ENCODE results near the gene RPS28. TPM values are rescaled to one million over a fixed set of nuclear protein-coding genes. Genes with fewer than 3 reads are reported as not detected.

RPS28 gene
- polyA plus RNA-seq, 1 donor (not counting 4 experiments of a cell fraction or from before 2014, with no cell fraction given) = 960 TPM

DNA sequence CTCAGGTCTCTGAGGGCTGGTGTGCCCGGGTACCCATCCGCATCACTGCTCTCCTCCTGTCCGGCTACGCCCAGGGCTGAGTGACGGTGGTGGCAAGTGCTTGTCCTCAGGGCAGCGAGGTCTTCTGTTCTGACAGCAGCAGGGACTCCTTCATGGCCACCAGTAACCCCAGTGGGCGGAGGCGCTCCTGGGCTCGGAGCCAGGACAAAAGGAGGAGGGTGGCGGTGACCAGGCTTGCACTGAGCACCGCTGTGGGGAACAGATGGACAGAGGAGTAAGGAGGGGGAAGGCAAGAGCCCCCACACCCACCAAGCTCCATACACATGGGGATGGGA is 19.0 kb upstream of the RPS28 start:
- Histone ChIP-seq H3K4me1 (ENCODE audit: control insufficient read depth, extremely low read depth, insufficient read depth, low read length) (peaks cover under 1% of the 10 kb centered on the region), H2AFZ (ENCODE audit: control insufficient read depth, low read length) (no peak overlapping the region), H3K79me2 (ENCODE audit: control insufficient read depth, insufficient read depth, low read length) (no peaks in the 10 kb centered on the region), H3K9me1 (ENCODE audit: control insufficient read depth, extremely low read depth, insufficient read depth, low read length) (no peaks in the 10 kb centered on the region), H3K4me3 (ENCODE audit: control insufficient read depth in 2 of 3, extremely low read depth in 1 of 3, insufficient read depth in 2 of 3, low read depth in 1 of 3, low read length in 3 of 3) (no peak overlapping the region), H3K27ac (ENCODE audit: control insufficient read depth, insufficient read depth, low read length) (no peak overlapping the region), H3K36me3 (ENCODE audit: control insufficient read depth in 2 of 2, extremely low read depth in 1 of 2, insufficient read depth in 2 of 2, low read length in 2 of 2) (peaks cover 4% of the 10 kb centered on the region in 2 experiments), H3K27me3 (ENCODE audit: control insufficient read depth, extremely low read depth, insufficient read depth, low read length) (no peaks in the 10 kb centered on the region), H3K4me2 (ENCODE audit: control insufficient read depth, extremely low read depth, insufficient read depth, low read depth, low read length) (no peak overlapping the region), H3K9ac (ENCODE audit: control insufficient read depth, extremely low read depth, insufficient read depth, low read length) (no peak overlapping the region), H4K20me1 (ENCODE audit: control insufficient read depth, extremely low read depth, insufficient read depth, low read length) (no peaks in the 10 kb centered on the region), H3K9me3 (ENCODE audit: control insufficient read depth, low read depth, low read length) (no peaks in the 10 kb centered on the region)
- no peak for DNase-seq (ENCODE audit: low read depth, low spot score)
- TF ChIP-seq EZH2 (IDR thresholded peaks at IDR 0.05; ENCODE audit: low read length) = no peak
- TF ChIP-seq, protein P1, sequence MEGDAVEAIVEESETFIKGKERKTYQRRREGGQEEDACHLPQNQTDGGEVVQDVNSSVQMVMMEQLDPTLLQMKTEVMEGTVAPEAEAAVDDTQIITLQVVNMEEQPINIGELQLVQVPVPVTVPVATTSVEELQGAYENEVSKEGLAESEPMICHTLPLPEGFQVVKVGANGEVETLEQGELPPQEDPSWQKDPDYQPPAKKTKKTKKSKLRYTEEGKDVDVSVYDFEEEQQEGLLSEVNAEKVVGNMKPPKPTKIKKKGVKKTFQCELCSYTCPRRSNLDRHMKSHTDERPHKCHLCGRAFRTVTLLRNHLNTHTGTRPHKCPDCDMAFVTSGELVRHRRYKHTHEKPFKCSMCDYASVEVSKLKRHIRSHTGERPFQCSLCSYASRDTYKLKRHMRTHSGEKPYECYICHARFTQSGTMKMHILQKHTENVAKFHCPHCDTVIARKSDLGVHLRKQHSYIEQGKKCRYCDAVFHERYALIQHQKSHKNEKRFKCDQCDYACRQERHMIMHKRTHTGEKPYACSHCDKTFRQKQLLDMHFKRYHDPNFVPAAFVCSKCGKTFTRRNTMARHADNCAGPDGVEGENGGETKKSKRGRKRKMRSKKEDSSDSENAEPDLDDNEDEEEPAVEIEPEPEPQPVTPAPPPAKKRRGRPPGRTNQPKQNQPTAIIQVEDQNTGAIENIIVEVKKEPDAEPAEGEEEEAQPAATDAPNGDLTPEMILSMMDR (optimal IDR thresholded peaks at IDR 0.05 in 1 of 3, IDR thresholded peaks at IDR 0.05 in 1 of 3, conservative IDR thresholded peaks at IDR 0.05 in 1 of 3; ENCODE audit: extremely low read depth in 1 of 3, insufficient read depth in 2 of 3, low read length in 3 of 3) = no peak
- no peak for FAIRE-seq
- dilution Hi-C loops (cut with MboI; ENCODE audit: extremely low pct_ligation_motif_present, low sequenced_read_pairs) = no loop called here

DNA sequence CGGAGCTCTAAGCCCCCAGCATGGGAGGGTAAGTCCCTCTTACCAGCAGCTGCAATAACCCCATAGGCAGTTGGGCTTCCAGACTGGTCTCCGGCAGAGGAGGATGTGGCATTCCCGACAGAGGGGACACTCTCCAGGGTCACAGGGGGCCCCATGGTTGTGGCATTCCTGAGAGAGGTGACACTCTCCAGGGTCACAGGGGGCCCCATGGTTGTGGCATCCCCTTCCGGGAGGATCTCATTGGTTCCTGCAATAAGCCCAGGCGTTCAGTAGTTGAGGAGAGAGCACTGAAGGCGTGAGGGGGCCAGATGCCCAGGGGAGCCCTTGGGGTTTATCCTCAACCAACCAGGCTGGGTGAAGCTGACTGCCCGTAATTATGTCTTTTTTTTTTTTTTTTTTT is 18.6 kb upstream of the RPS28 start:
- H3K9me3 ChIP-seq (ENCODE audit: control insufficient read depth, low read depth, low read length) = no peaks in the 10 kb centered on the region
- H3K4me2 ChIP-seq (ENCODE audit: control insufficient read depth, extremely low read depth, insufficient read depth, low read depth, low read length) = no peak overlapping the region
- H3K36me3 ChIP-seq (ENCODE audit: control insufficient read depth in 2 of 2, extremely low read depth in 1 of 2, insufficient read depth in 2 of 2, low read length in 2 of 2) = peaks cover 4% of the 10 kb centered on the region in 2 experiments
- dilution Hi-C loops (cut with MboI; ENCODE audit: extremely low pct_ligation_motif_present, low sequenced_read_pairs) = no loop called here
- FAIRE-seq (no peak), DNase-seq (ENCODE audit: low read depth, low spot score) (no peak)
- H3K27ac ChIP-seq (ENCODE audit: control insufficient read depth, insufficient read depth, low read length) = no peak overlapping the region
- no peaks in the 10 kb centered on the region for H4K20me1 ChIP-seq (ENCODE audit: control insufficient read depth, extremely low read depth, insufficient read depth, low read length)
- TF ChIP-seq EZH2 (IDR thresholded peaks at IDR 0.05; ENCODE audit: low read length) = no peak
- TF ChIP-seq, protein P1 (optimal IDR thresholded peaks at IDR 0.05 in 1 of 3, IDR thresholded peaks at IDR 0.05 in 1 of 3, conservative IDR thresholded peaks at IDR 0.05 in 1 of 3; ENCODE audit: extremely low read depth in 1 of 3, insufficient read depth in 2 of 3, low read length in 3 of 3) = no peak
- no peak overlapping the region for H3K4me3 ChIP-seq (ENCODE audit: control insufficient read depth in 2 of 3, extremely low read depth in 1 of 3, insufficient read depth in 2 of 3, low read depth in 1 of 3, low read length in 3 of 3)
- no peak overlapping the region for H2AFZ ChIP-seq (ENCODE audit: control insufficient read depth, low read length)
- no peaks in the 10 kb centered on the region for H3K79me2 ChIP-seq (ENCODE audit: control insufficient read depth, insufficient read depth, low read length)
- H3K4me1 ChIP-seq (ENCODE audit: control insufficient read depth, extremely low read depth, insufficient read depth, low read length) = peaks cover 5% of the 10 kb centered on the region
- no peaks in the 10 kb centered on the region for H3K27me3 ChIP-seq (ENCODE audit: control insufficient read depth, extremely low read depth, insufficient read depth, low read length)
- H3K9me1 ChIP-seq (ENCODE audit: control insufficient read depth, extremely low read depth, insufficient read depth, low read length) = no peaks in the 10 kb centered on the region
- no peak overlapping the region for H3K9ac ChIP-seq (ENCODE audit: control insufficient read depth, extremely low read depth, insufficient read depth, low read length)
